ENCODE measurements around the gene DNAH3. TPM values are rescaled to one million over a fixed set of nuclear protein-coding genes. Genes with fewer than 3 reads are reported as not detected.
A peak's percentile ranks its signal among the peaks of the same experiment; 100 is the strongest.

The DNAH3 gene
- total RNA-seq, 4 donors from 2014 or later, result 0.72 to 1.8 (median 1.4) TPM

DNA sequence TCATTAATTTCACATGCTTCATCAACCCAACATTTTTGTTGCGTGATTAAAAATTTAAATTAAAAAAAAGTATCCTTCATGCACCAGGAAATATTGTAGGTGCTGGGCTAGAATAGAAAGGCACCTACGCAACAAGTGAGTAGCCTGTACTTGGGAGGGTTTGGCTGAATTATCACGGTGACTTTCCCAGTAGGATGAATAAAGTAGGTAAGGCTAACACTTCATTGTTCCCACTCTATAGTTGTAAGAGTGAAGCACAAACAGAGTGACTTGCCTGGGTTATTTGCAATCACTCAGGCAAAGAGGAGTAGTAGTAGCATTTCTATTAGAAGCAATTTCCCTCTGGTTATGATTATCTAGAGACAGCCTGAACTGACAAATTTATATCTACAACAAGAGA, 62.5 kb downstream of the DNAH3 start:
- no peak for DNase-seq (ENCODE audit: low spot score in 2 of 2)
- no peak for TF ChIP-seq POLR2A (IDR thresholded peaks at IDR 0.05)
- TF ChIP-seq, protein P1, sequence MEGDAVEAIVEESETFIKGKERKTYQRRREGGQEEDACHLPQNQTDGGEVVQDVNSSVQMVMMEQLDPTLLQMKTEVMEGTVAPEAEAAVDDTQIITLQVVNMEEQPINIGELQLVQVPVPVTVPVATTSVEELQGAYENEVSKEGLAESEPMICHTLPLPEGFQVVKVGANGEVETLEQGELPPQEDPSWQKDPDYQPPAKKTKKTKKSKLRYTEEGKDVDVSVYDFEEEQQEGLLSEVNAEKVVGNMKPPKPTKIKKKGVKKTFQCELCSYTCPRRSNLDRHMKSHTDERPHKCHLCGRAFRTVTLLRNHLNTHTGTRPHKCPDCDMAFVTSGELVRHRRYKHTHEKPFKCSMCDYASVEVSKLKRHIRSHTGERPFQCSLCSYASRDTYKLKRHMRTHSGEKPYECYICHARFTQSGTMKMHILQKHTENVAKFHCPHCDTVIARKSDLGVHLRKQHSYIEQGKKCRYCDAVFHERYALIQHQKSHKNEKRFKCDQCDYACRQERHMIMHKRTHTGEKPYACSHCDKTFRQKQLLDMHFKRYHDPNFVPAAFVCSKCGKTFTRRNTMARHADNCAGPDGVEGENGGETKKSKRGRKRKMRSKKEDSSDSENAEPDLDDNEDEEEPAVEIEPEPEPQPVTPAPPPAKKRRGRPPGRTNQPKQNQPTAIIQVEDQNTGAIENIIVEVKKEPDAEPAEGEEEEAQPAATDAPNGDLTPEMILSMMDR (IDR thresholded peaks at IDR 0.05), result no peak
- intact Hi-C loops (cut with DNase I; ENCODE audit: low total_unique reads), result no loop called here
- 81 to 84% methylated on average over 3 of the region's 3 CpGs for WGBS, 2 donors
- H3K4me3 ChIP-seq (ENCODE audit: low read depth, poor library complexity, severe bottlenecking), result no peak overlapping the region

DNA sequence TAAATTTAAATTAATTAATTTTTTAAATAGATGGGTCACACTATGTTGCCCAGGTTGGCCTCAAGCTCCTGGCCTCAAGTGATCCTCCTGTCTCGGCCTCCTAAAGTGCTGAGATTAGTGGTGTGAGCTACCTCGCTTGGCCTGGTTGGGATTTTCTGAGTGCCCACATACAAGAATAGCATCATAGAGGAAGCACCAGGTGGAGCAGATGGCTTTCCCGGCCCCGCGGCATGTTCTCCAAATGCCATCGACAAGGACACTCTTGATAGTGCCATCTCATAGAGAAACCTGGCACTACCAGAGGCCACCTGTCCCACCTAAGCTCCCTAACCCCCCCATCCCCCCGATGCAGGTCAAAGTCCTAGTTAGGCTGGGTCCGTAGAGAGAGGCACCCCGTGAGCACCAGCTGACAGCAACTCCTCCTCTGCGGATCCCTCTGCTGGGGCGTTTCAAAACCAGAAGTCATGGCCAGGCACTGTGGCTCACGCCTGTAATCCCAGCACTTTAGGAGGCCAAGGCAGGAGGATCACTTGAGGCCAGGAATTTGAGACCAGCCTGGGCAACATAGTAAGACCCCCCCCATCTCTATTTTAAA, 65.9 kb downstream of the DNAH3 start:
- intact Hi-C loops (cut with DNase I; ENCODE audit: low total_unique reads), result loop anchor here (2.0 kb wide), 1 partner anchor 236 kb away; no protein-coding TSS in a partner anchor
- 94 to 96% methylated on average over 11 to 12 of the region's 12 CpGs for WGBS, 2 donors
- DNase-seq (ENCODE audit: low spot score in 2 of 2), result peak in 1 of 2 donors; percentile 64
- TF ChIP-seq, protein P1 (IDR thresholded peaks at IDR 0.05), result no peak
- TF ChIP-seq POLR2A (IDR thresholded peaks at IDR 0.05), result no peak
- H3K4me3 ChIP-seq (ENCODE audit: low read depth, poor library complexity, severe bottlenecking), result no peak overlapping the region

DNA sequence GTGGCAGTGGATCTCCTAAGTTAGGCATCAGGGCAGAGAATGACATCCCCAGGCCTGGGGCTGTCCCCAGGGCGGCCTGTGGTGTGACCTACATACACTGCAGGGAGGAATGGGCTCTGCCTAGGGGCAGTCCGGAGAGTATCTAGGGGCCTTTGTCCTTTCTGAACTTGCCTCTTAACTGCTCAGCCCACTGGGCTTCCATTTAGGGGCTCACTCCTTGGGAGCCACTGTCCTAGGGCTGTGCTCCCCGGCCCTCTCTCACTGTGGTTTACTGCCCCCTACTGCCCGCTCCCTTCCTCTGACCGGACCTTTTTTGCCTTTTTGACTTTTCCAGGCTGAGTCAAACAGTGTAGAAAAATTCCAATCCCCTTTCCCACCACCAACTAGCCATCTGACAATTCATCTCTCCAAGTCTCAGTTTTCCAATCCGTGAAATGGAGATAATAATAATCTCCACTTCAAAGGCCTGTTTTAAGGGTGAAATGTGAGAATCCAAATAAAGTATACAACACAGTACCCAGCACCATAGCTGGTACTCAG, 66.8 kb downstream of the DNAH3 start:
- no peak overlapping the region for H3K4me3 ChIP-seq (ENCODE audit: low read depth, poor library complexity, severe bottlenecking)
- intact Hi-C loops (cut with DNase I; ENCODE audit: low total_unique reads), result loop anchor here (2.0 kb wide), 1 partner anchor 235 kb away; no protein-coding TSS in a partner anchor
- no peak for TF ChIP-seq POLR2A (IDR thresholded peaks at IDR 0.05)
- TF ChIP-seq, protein P1 (IDR thresholded peaks at IDR 0.05), result peak in 1 of 3 donors; percentile 19
- peak; percentile 40 to 91 for DNase-seq (ENCODE audit: low spot score in 2 of 2)
- WGBS, 2 donors, result 37 to 50% methylated on average over 6 of the region's 6 CpGs

DNA sequence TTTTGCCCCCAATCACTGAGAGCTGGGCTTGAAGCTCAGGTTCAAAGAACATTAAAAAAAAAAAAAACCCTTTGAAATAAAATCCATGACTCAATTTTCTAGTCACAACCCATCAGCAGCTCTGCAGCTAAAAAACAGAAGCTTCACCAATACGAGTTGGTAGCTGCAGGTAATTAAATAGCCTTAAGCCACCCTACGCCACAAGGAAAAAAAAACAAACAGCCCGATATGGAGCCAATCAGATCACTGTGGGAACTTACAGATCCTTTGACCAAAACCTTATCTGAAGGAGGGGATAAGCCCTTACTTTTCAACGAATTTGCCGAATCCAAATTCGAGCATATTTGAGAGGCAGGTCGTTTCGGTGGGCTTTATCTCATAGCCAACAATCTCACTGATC, 69.3 kb downstream of the DNAH3 start:
- WGBS, 2 donors, result 65 to 74% methylated on average over 8 of the region's 8 CpGs
- no peak overlapping the region for H3K4me3 ChIP-seq (ENCODE audit: low read depth, poor library complexity, severe bottlenecking)
- intact Hi-C loops (cut with DNase I; ENCODE audit: low total_unique reads), result no loop called here
- DNase-seq (ENCODE audit: low spot score in 2 of 2), result no peak
- TF ChIP-seq, protein P1 (IDR thresholded peaks at IDR 0.05), result no peak
- TF ChIP-seq POLR2A (IDR thresholded peaks at IDR 0.05), result no peak

DNA sequence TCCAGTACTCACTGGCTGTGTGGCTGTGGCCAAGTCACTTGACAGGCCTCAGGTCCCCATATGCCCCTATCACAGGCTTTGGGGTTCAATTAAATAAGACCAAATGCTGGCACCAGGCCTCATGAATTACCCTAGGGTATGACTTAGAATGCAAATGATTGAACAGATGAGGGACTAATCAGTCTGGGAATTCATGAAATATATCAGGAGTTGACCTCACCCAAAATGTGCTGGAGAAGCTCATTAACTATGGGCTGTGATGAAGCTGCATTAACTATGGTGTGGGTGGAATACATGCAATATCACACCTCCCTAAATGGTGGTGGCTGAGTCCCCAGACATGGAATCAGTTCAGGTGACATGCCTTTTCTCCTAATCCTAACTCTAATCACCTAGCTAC, 72.1 kb downstream of the DNAH3 start:
- peak in 1 of 2 donors; percentile 40 for DNase-seq (ENCODE audit: low spot score in 2 of 2)
- intact Hi-C loops (cut with DNase I; ENCODE audit: low total_unique reads), result no loop called here
- H3K4me3 ChIP-seq (ENCODE audit: low read depth, poor library complexity, severe bottlenecking), result no peak overlapping the region
- no peak for TF ChIP-seq POLR2A (IDR thresholded peaks at IDR 0.05)
- TF ChIP-seq, protein P1 (IDR thresholded peaks at IDR 0.05), result no peak
